H1 (cell line): ENCODE measurements around the gene UVRAG. TPM values are rescaled to one million over a fixed set of nuclear protein-coding genes. Genes with fewer than 3 reads are reported as not detected.

Experiments
- CBX5 ChIP-seq: fragments of 300-800, 300-1000 bp; sonication (generic); IDR thresholded peaks from 2 replicates; pipeline ENCODE4 v1.7.1; 2016; ENCODE audit warnings: antibody characterized with exemption, low read length, low read depth
- CEBPB ChIP-seq: IDR thresholded peaks from 2 replicates; pipeline ENCODE4 v1.6.1; 2012; ENCODE audit warnings: low read depth, low read length
- CHD7 ChIP-seq: fragments of 300-600 bp; sonication (generic); IDR thresholded peaks from 2 replicates; pipeline ENCODE4 v1.7.1; 2012; ENCODE audit warnings: low read length, moderate library complexity, mild to moderate bottlenecking, inconsistent platforms; ENCODE audit not compliant: insufficient replicate concordance
- CREB1 ChIP-seq: IDR thresholded peaks from 2 replicates; pipeline ENCODE4 v1.6.1; 2012; ENCODE audit warnings: inconsistent platforms
- FOSL1 ChIP-seq: IDR thresholded peaks from 2 replicates; pipeline ENCODE4 v1.6.1; 2011; ENCODE audit warnings: mild to moderate bottlenecking, low read depth, low read length, moderate library complexity; ENCODE audit not compliant: insufficient read depth
- HDAC2 ChIP-seq, 2 experiments: fragments of 300-600 bp in 1 of 2; sonication (generic) in 1 of 2; IDR thresholded peaks; 2 replicates each; pipeline ENCODE4 v1.6.1; 2011 to 2012; ENCODE audit warnings: low read depth in 2 of 2, low read length in 2 of 2, mild to moderate bottlenecking in 2 of 2, moderate library complexity in 2 of 2, borderline replicate concordance in 1 of 2, inconsistent platforms in 1 of 2
- RNF2 ChIP-seq: fragments of 200-900, 300-1000 bp; sonication (generic); IDR thresholded peaks from 2 replicates; pipeline ENCODE4 v1.7.1; 2016; ENCODE audit warnings: borderline replicate concordance, low read depth, mild to moderate bottlenecking, antibody characterized with exemption, low read length; ENCODE audit not compliant: poor library complexity, severe bottlenecking; ENCODE audit errors: missing control alignments
- SIN3A ChIP-seq, 2 experiments: IDR thresholded peaks in 1 of 2; conservative IDR thresholded peaks in 1 of 2; 2 replicates each; pipeline ENCODE4 v1.6.1; 2011 to 2012; ENCODE audit warnings: low read length in 2 of 2, improper control_type of control experiment in 1 of 2, low read depth in 1 of 2, mild to moderate bottlenecking in 1 of 2
- SP2 ChIP-seq: IDR thresholded peaks from 2 replicates; pipeline ENCODE4 v1.6.1; 2012; ENCODE audit warnings: mild to moderate bottlenecking, low read length, inconsistent platforms
- SRF ChIP-seq: IDR thresholded peaks from 2 replicates; pipeline ENCODE4 v1.6.1; 2011; ENCODE audit warnings: mild to moderate bottlenecking, low read depth, low read length, moderate library complexity
- TAF7 ChIP-seq: optimal IDR thresholded peaks from 2 replicates; pipeline ENCODE3; 2011; ENCODE audit warnings: low read depth, mild to moderate bottlenecking, inconsistent platforms, low read length, moderate library complexity, borderline replicate concordance
- TBP ChIP-seq: IDR thresholded peaks from 2 replicates; pipeline ENCODE4 v1.6.1; 2011; ENCODE audit warnings: low read depth, low read length, improper control_type of control experiment
- polyA plus RNA-seq, 7 experiments: library from polyadenylated mRNA; depleted of rRNA in 3 of 7; stranded (reverse) in 5 of 7; unstranded in 2 of 7; fragments of >200 nt in 5 of 7; fragments of 200-250 nt in 2 of 7; gene quantifications; 1 replicate in 5 of 7; 2 replicates in 1 of 7; 4 replicates in 1 of 7; pipeline versions ENCODE4 v1.2.1 to v1.2.3, GENCODE V29; 2011 to 2013; ENCODE audit warnings: missing spikeins in 2 of 7, mixed read lengths in 2 of 7
- total RNA-seq: library from RNA; stranded (reverse); fragmentation: NEBNext Ultra II Directional; extraction: Animal tissue kit (Norgen Biotek cat#: 25700); gene quantifications from 2 replicates; pipeline ENCODE4 v1.2.1, GENCODE V29; 2021

Gene UVRAG
- total and polyA plus RNA-seq, 2 of the 8 experiments (the other 6 are each of a cell fraction or from before 2014, with no cell fraction given): 5.5 to 14.7 TPM

- TF ChIP-seq CHD7 (no peak), SRF (no peak), TAF7 (no peak), RNF2 (no peak), SIN3A (conservative IDR thresholded peaks at IDR 0.05 in 1 of 2, IDR thresholded peaks at IDR 0.05 in 1 of 2; ENCODE audit: low read depth in 1 of 2, low read length in 2 of 2) (no peak), CREB1 (no peak), CEBPB (no peak), TBP (no peak), SP2 (no peak), FOSL1 (no peak), CBX5 (no peak), HDAC2 (IDR thresholded peaks at IDR 0.05; ENCODE audit: borderline replicate concordance in 1 of 2, low read depth in 2 of 2, low read length in 2 of 2) (no peak)
Measured at GRCh38 chr11:76090174-76090573, 275.2 kb downstream of the UVRAG start (continued).
